Stimulated activated CD8-positive, alpha-beta memory T cell treated with anti-CD3 and anti-CD28 coated beads, Interleukin-12 subunit alpha, Interleukin-12 subunit beta, amount 100 ng/mL, for 1 hour (primary cell): ENCODE measurements around the gene KATNB1.
"Not testable (repeated sequence)": the region's sequence is repeated elsewhere in the genome, so short reads cannot be mapped to it uniquely, and the experiment has no call there.

ENCODE experiments used
- DNase-seq: peaks from one replicate; pipeline ENCODE4 v3.0.0-alpha.2; 2020; ENCODE audit warnings: low read depth

The KATNB1 gene

DNA sequence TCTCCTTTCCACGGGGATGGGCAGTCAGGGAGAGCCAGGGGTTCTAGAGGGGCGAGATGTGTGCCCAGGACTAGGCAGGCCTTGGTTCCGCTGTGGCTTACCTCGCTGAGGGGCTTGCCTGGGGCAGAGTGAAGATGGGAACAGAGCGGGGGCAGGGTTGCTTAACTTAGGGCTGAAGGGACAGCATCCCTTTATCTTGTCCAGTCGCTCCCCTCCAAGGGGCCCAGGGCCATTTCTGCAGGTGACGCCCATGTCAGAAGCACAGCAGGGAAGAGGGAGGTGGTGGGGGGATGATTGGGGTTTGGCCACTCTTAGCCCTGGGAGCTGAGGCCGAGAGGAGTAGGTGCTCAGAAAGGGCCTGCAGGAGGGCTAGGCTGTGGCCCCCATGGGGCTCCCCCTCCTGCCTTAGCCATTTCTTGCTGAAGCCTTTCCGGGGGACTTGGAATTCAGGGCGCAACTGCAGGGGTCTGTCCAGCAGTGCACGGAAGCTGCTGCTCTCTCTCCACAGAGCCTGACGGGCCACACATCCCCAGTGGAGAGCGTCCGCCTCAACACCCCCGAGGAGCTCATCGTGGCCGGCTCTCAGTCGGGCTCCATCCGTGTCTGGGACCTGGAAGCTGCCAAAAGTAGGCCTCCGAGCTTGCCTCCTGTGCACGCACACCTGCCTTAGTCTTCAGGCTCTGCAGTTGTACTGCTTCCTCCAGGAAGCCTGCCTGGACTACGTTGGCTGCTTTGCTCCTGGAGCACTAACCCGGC, 8.5 kb downstream of the KATNB1 start:
- DNase-seq: no peak

DNA sequence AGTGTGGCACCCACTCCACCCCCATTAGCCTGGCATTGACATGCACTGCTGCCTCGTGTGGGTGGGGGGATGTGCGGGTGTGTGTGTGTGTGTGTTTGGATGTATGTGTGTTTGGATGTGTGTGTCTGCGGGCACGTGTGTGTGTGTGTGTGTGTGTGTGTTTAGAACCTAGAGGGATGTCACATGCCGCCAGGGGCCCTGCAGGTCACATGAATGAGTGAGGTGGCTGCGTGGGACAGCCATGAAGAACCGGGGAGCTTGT, 9.0 kb downstream of the KATNB1 start:
- DNase-seq: no peak

DNA sequence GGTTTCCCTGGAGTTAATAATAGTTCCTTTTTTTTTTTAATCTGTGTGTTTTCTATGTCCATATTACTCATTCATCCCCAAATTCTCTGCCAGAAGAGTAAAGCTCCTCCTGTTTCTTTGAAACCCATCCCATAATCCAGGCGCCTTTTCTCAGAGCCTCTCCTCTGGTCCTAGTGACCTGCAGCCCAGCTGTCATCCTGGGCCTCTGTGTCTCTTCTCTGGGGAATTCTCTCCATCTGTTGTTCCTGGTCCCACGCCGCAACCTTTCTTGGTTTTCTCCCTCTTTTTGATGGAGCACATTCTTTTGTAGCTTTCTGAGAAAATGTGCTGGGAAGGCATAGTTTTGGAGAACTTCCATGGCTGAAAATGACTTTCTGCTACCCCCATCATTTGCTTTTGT, 10.2 kb downstream of the KATNB1 start:
- DNase-seq: no peak

DNA sequence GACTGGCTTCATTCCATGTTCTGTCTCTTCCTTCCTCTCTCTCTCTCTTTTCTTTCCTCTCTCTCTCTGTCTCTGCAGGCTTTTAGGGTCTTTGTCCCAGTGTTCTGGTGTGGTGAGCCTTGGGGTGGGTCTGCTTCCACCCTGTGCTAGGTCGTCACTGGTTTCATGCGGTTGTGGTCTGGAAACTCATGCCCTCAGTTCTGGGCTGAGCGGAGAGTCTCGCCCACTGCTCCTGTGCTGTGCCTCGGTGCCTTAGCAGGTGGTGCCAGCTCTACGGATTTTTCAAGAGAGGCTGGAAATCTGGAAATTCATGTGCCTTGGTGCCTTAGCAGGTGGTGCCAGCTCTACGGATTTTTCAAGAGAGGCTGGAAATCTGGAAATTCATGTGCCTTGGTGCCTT, 10.7 kb downstream of the KATNB1 start:
- DNase-seq: not testable (repeated sequence)

DNA sequence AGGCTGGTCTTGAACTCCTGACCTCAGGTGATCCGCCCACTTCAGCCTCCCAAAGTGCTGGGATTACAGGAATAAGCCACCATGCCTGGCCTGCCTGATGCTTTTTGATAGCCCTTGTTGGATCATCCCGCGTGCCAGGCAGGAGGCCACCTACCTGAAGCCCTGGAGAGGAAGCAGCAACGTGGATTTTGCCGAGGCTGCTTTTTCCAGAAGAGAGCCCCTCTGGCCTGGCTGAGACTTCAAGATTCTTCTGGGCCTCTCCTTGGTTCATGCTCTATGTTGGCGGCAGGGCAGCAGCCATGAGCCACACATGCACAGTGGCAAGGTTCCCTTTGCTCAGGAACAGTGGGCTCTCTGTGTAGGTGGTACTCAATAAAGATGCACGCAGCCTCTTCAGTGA, 11.5 kb downstream of the KATNB1 start:
- no peak for DNase-seq

DNA sequence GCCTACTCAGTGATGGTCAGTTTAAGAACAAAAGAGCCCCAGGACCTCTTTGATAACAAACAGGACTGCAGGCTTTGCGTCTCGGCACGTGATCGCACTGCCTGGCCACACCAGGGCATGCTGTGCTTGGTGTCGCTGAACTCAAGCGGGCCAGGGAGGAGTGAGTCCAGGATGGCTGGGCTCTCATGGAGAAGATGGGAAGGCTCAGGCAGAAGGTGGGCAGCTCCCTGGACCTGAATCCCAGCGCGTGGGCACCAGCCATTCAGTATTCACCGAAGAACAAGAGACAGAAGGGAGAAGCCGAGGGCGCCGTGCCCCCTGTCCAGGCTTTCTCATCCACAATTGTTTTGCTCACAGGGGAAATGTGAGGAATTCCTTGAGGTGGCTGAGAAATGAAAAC, 11.9 kb downstream of the KATNB1 start:
- DNase-seq: no peak

DNA sequence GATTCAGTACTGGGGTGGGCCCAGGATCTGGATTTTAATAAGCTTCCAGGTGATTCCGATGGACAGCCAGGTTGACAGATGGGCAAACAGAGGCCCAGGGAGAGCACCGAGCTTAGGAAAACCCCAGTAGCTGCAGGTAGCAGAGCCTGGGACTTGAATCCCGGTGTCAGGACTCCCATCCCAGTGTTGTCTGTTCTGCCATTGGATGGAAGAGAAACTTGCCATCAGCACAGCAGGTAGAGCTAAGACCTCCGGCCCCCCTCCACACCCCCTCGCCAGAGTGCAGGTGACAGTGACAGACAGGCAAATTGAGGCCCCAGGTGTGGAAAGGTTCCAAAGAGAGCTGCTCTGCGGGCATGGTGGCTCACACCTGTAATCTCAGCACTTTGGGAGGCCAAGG, 12.4 kb downstream of the KATNB1 start:
- DNase-seq: no peak

DNA sequence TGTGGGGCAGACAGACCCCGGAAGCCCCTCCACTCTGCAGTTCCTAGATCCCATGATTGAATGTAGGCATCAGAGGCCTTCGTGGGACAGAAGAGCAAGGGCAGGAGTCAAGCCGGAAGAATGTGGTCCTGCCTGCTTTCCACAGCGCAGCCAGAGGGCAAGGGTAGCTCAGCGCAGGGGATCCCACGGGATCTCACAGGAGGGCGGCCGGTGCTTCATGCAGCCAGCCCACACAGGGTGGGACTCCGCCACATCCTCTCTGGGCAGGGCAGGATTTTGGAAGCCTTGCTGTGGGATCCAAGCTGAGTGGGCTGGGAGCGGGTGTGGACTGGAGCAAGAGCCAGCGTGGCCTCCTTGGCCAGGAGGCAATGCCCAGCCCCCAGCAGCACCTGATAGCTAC, 13.0 kb downstream of the KATNB1 start:
- DNase-seq: no peak

DNA sequence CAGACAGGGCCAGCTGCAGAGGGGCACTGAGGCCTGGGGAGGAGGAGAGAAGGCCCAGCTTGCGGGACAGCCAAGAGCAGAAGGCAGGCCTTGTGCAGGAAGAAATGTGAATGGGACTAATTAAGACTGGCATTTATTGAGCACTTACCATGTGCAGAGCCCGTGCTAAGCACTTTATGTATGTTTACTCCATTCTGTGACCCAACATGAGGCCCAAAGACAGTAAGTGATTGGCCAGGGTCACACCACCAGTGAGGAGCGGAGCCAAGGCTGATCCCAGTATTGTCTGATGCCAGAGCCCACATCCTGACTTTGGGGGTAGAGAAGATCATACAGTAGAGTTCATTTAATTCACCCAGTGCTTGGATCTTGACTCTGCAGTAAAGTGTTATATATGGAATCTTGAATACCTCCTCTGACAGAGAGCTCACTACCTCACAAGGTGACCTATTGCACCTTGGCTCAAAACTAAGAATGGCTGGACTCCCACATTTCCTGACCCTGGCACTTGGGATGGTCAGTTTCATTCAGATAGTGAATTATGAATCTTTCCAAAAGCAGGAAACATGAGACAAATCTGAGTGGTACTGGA, 13.6 kb downstream of the KATNB1 start:
- no peak for DNase-seq

DNA sequence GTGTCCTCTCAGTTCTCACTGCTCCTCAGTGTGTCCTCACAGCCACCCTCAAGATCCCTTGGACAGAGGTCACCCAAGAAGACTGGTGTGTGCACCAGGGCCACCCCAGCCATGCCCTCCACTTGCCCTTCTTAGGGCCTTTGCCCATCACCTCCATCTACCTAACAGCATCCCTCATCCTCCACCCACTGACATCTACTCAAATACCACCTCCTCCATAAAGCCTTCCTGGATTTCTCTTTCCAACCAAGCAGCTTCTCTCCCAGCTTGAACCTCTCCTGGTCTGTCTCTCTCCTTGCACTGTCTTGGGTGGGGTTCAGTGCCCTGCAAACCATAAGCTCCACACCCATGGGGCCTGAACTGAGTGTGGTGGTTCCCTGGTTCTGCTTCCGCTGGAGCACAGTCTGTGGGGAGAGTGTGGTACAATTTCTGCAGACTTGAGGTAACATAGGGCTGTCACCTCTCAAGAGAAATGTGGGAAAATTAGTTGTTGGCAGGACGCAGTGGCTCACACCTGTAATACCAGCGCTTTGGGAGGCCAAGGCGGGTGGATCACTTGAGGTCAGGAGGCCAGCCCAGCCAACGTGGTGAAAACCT, 14.4 kb downstream of the KATNB1 start:
- DNase-seq: no peak

DNA sequence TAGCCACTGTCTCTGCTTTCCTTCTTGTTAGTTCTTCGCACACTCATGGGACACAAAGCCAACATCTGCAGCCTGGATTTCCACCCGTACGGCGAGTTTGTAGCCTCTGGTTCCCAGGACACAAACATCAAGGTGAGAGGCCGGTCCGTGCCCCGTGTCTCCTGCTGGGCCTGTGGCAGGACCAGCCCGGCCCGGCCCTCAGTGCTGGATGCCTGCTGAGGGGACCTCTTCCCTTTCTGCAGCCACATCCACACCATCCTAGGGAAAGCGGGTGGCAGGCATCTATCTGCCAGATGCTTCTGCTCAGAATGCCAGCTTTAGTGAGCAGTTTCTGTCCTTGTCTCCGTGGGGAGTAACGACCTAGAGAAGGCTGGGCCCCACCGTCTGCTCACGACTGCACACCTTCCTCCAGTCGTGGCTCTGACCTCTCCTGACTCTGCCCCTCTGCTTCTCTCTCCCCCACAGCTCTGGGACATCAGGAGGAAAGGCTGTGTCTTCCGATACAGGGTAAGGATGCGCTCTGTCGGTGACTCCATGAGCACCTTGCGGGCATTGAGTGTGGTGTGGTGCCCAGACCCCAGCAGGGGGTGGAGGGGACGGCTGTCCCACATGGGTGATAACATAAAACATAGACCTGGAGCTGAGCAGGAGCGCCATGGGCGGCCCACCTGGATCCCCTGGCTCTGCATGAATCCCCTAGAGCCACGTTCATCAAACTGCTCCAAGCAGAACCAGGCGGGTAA, 15.4 kb downstream of the KATNB1 start:
- DNase-seq: no peak

DNA sequence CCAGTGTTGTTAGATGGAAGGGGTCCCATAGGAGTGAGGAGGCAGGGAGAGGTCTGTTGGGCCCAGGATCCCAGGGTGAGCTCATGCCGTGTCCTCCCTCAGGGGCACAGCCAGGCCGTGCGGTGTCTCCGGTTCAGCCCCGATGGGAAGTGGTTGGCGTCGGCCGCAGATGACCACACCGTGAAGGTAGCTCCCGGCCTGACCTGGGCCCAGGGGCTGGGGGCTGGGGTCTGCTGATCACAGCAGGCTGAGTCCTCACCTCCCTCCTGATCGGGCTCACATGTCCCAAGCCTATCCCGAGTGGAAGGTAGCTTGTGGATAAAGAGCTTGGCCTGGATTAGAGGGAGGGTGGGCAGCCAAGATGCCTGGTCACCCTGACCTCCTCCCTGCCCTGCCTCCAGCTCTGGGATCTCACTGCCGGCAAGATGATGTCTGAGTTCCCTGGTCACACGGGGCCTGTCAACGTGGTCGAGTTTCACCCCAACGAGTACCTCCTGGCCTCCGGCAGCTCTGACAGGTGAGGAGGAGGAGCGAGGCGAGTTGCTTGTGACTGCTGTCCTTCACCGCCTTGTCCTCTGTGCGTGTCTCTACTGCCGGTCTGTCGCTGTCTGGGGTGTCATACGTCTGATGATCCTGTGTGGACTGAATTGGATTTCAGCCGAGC, 16.1 kb downstream of the KATNB1 start:
- no peak for DNase-seq

DNA sequence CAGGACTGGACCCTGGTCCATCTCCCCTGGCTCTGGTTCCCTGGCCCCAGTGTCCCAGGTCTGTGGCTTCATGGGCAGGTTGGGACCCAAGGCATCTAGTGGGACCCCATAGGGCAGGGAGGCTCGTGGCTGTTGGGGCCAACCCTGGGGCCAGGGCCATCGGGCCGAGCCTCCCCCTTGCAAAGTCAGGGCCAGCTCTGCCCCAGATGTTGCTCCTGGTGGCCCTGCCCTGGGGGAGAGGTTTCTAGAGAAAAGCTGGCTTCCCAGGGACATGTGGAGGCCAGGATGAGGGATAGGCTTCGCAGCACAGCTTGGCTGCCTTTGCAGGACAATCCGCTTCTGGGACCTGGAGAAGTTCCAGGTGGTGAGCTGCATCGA, 16.6 kb downstream of the KATNB1 start:
- DNase-seq: no peak

DNA sequence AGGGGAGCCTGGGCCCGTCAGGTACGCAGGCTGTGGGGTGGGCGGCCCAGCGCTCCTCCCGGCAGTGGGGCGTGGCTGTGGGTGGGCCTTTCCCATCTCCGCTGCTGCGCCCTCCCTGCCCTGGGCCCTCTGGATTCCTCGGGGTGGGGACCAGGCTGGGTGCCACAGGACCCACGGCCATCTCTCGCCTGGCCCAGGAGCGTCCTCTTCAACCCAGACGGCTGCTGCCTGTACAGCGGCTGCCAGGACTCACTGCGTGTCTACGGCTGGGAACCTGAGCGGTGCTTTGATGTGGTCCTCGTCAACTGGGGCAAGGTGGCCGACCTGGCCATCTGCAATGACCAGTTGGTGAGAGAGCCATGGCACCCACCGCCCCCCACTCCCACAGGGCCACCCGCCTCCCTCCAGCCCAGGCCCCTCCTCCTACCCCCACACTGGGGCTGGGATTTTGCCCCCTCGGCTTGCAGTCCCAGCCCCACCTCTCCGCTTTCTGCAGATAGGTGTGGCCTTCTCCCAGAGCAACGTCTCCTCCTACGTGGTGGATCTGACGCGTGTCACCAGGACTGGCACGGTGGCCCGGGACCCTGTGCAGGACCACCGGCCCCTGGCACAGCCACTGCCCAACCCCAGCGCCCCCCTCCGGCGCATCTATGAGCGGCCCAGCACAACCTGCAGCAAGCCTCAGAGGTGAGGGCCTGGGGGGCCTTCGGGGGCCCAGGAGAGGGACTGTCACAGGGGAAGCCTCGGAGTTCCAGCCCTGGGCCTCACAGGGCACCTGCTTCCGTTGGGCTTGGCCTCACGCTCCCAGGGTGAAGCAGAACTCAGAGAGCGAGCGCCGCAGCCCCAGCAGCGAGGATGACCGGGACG, 17.2 kb downstream of the KATNB1 start:
- DNase-seq: no peak

DNA sequence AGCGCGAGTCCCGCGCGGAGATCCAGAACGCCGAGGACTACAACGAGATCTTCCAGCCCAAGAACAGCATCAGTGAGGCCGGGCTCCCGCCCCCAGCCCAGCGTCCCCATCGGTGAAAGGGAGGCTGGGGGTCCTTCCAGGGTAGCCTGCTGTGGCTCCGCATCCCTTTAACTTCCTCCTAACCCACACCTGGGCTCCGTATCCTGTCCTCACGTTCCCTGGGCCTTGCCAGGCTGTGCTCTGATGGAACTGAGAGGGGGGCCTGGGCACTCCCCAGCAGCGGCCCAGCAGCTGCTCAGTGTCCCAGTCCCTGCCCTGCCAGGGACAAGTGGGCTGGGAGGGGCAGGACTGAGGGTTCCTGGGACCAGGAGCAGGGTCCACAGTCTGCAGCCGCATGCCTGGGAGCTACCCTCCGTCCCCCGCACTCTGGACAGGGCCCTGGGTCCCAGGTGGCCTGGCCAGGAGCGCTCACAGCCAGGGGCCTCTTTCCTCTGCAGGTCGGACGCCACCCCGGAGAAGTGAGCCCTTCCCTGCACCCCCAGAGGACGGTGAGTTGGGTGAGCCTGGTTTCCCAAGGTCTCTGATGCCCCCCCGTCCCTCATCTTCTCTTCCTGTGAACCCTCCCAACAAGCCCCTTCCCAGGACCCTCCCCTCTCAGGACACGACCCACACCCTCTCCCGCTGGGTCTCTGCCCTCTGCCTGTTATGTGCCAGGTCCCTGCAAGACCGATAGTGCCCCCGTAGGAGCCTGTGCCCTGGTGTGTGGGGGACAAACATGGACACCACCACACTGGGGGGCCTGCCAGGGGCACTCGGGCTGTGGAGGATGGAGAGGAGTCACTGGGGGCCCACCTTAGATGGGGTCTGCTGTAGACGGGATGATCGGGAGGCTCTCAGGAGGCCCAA, 18.1 kb downstream of the KATNB1 start:
- no peak for DNase-seq

DNA sequence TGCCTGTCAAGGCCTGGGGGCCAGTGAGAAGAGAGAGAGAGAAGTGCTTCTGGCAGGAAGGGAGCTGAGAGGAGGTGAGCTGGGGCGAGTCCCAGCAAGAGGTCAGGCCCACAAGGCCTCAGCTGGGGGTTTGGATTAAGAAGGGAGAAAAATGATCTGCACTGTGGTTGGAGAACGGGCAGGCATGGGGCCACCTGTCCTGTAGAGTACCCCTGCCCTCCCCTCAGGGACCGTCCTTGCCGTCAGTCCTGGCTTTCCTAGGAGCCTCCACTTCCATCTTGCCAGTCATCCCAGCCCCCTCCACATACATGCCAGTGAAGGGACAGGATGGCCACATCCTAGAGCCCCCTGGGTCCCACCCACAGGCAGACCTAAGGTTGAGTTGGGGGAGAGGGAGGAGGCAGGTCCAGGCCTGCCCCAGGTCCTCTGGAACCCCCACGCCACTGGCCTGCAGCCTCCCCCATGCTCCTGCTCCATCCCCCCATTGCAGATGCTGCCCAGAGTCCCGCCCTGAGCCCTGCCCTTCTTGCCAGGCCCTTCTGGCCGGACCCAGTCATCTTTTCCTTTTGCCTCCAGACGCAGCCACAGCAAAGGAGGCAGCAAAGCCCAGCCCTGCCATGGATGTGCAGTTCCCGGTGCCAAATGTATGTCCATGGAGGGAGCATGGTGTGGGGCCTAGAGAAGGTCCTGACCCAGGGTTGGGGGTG, 18.9 kb downstream of the KATNB1 start:
- no peak for DNase-seq

DNA sequence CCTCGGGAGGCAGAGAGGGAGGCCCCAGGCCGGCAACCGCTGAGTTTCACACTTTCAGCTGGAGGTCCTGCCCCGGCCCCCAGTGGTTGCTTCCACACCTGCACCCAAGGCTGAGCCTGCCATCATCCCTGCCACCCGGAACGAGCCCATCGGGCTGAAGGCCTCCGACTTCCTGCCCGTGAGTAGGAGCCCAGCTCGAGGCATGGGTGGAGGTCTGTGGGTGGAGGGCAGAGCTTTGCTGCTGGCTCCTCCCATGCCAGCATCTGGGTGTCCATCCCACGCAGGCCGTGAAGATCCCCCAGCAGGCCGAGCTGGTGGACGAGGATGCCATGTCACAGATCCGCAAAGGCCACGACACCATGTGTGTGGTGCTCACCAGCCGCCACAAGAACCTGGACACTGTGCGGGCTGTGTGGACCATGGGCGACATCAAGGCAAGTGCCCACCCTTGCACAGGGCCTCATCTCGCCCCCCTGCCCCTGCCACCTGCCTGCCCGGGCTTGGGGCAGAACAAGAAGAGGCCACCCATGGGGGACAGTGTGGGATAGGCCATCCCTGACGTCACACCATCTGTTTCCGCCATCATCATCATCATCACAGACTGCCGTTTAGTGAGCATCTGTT, 19.6 kb downstream of the KATNB1 start:
- no peak for DNase-seq

DNA sequence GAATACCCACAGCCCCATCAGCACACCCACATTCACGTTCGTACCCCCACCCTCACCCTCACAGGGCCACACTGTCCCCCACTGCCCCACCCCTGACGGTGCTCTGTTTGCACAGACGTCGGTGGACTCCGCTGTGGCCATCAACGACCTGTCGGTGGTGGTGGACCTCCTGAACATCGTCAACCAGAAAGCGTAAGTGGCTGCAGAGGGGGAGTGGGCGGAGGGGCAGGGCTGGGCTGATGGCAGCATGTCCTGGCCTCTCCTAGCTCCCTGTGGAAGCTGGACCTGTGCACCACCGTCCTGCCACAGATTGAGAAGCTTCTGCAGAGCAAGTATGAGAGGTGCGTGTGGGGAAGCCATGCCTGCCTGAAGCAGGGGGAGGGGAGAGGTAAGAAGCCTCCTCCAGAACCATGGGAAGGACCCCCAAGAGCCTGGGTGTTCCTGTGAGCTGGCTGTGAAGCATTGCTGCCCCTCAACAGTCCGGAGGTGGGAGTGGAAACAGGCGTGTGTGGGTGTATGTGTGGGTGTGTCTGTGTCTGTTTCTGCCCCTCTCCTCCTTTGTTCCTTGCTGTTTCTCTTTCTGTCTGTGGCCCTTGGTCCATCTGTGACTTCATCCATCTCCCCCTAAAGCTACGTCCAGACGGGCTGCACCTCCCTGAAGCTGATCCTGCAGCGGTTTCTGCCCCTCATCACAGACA, 20.3 kb downstream of the KATNB1 start:
- no peak for DNase-seq
